H1 (cell line): ENCODE measurements around the gene SRSF3. TPM values are rescaled to one million over a fixed set of nuclear protein-coding genes. Genes with fewer than 3 reads are reported as not detected.

Source experiments
- CTCF ChIA-PET: fragments of 300-600 bp; sonication (Branson Sonifier 250); formaldehyde crosslinking; loops from one replicate; lab custom pipeline; 2021; ENCODE audit not compliant: partially characterized antibody; lab: Charles Lee
- POLR2A ChIA-PET: fragments of 300-600 bp; sonication (Branson Sonifier 250); formaldehyde crosslinking; loops from one replicate; lab custom pipeline; 2021; ENCODE audit warnings: inconsistent platforms; ENCODE audit not compliant: partially characterized antibody; lab: Charles Lee
- DNase-seq, 2 experiments: peaks; one replicate each; pipeline versions ENCODE4 v3.0.0 to v3.0.0-alpha.2; 2010 to 2022; ENCODE audit warnings: low spot score in 2 of 2, low read depth in 1 of 2, mixed read lengths in 1 of 2
- FAIRE-seq: peaks from 2 replicates; lab custom pipeline; 2011; peaks lifted over from hg19 to GRCh38; lab: Jason Lieb, UNC
- H2AFZ ChIP-seq: 2 replicates; pipeline ENCODE4 v1.8.1; 2012; ENCODE audit warnings: low read length, inconsistent platforms
- H2AK5ac ChIP-seq: 2 replicates; pipeline ENCODE4 v1.6.1; 2013; ENCODE audit warnings: low read depth, low read length
- H2BK120ac ChIP-seq: replicated peaks from 2 replicates; pipeline ENCODE3; 2013; ENCODE audit warnings: low read depth, low read length, inconsistent platforms
- H2BK12ac ChIP-seq: 2 replicates; pipeline ENCODE4 v1.6.1; 2013; ENCODE audit warnings: low read depth, low read length
- H2BK15ac ChIP-seq: 2 replicates; pipeline ENCODE4 v1.6.1; 2013; ENCODE audit warnings: low read length
- H2BK20ac ChIP-seq: 2 replicates; pipeline ENCODE4 v1.6.1; 2013; ENCODE audit warnings: low read length
- H2BK5ac ChIP-seq: 2 replicates; pipeline ENCODE4 v1.6.1; 2013; ENCODE audit warnings: low read depth, low read length
- H3K14ac ChIP-seq: 2 replicates; pipeline ENCODE4 v1.6.1; 2013; ENCODE audit warnings: inconsistent platforms; ENCODE audit not compliant: insufficient read length
- H3K18ac ChIP-seq: 2 replicates; pipeline ENCODE4 v1.6.1; 2013; ENCODE audit warnings: low read length; ENCODE audit errors: extremely low read depth
- H3K23ac ChIP-seq: 2 replicates; pipeline ENCODE4 v1.6.1; 2013; ENCODE audit warnings: inconsistent platforms; ENCODE audit not compliant: insufficient read length
- H3K23me2 ChIP-seq: 2 replicates; pipeline ENCODE4 v1.6.1; 2013; ENCODE audit warnings: low read depth, low read length
- H3K27ac ChIP-seq: 2 replicates; pipeline ENCODE4 v1.6.1; 2011; ENCODE audit warnings: low read depth, low read length, inconsistent platforms
- H3K27me3 ChIP-seq, 4 experiments: replicated peaks in 1 of 4; 1 replicate in 1 of 4; 2 replicates in 3 of 4; pipeline versions ENCODE4 v1.6.1 to v1.8.1; 2011 to 2013; ENCODE audit warnings: low read length in 3 of 4, mild to moderate bottlenecking in 3 of 4, inconsistent platforms in 2 of 4, mixed read lengths in 2 of 4, moderate library complexity in 1 of 4; ENCODE audit not compliant: control insufficient read depth in 3 of 4, insufficient read depth in 3 of 4; ENCODE audit errors: extremely low read depth in 1 of 4
- H3K36me3 ChIP-seq, 4 experiments: 2 replicates each; pipeline versions ENCODE4 v1.6.1 to v1.8.1; 2011 to 2013; ENCODE audit warnings: mild to moderate bottlenecking in 4 of 4, low read length in 3 of 4, moderate library complexity in 2 of 4, control low read depth in 1 of 4, inconsistent platforms in 1 of 4; ENCODE audit not compliant: insufficient read depth in 4 of 4, control insufficient read depth in 2 of 4
- H3K4ac ChIP-seq: replicated peaks from 2 replicates; pipeline ENCODE3; 2013; ENCODE audit warnings: low read length, low read depth, mixed read lengths, inconsistent platforms; ENCODE audit not compliant: insufficient read length
- H3K4me1 ChIP-seq, 4 experiments: replicated peaks in 1 of 4; 1 replicate in 1 of 4; 2 replicates in 3 of 4; pipeline versions ENCODE4 v1.6.1 to v1.8.1; 2011 to 2013; ENCODE audit warnings: low read length in 3 of 4, inconsistent platforms in 2 of 4, mixed read lengths in 1 of 4; ENCODE audit not compliant: insufficient read depth in 4 of 4, control insufficient read depth in 3 of 4
- H3K4me2 ChIP-seq, 2 experiments: 2 replicates each; pipeline versions ENCODE4 v1.6.1 to v1.8.1; 2011 to 2013; ENCODE audit warnings: low read depth in 2 of 2, low read length in 2 of 2, control low read depth in 1 of 2, inconsistent platforms in 1 of 2, mild to moderate bottlenecking in 1 of 2; ENCODE audit not compliant: insufficient read depth in 1 of 2
- H3K4me3 ChIP-seq, 4 experiments: fragments of 200-600, 300-600 bp in 1 of 4; sonication (generic), shearing (Covaris generic), sonication (Bioruptor Twin) in 1 of 4; 2 replicates each; pipeline versions ENCODE4 v1.5.1 to v1.8.1; 2011 to 2016; ENCODE audit warnings: low read length in 4 of 4, low read depth in 3 of 4, control low read depth in 2 of 4, inconsistent platforms in 2 of 4, mild to moderate bottlenecking in 2 of 4, mixed read lengths in 1 of 4, moderate library complexity in 1 of 4; ENCODE audit not compliant: insufficient read depth in 2 of 4; ENCODE audit errors: extremely low read depth in 1 of 4
- H3K56ac ChIP-seq: replicated peaks from 2 replicates; pipeline ENCODE3; 2013; ENCODE audit warnings: low read depth, mild to moderate bottlenecking, mixed read lengths, low read length, inconsistent platforms; ENCODE audit not compliant: insufficient read length
- H3K79me1 ChIP-seq: 2 replicates; pipeline ENCODE4 v1.6.1; 2013; ENCODE audit warnings: low read depth, low read length, control low read depth
- H3K79me2 ChIP-seq, 2 experiments: 2 replicates each; pipeline versions ENCODE4 v1.6.1 to v1.8.1; 2012 to 2013; ENCODE audit warnings: low read length in 2 of 2, mild to moderate bottlenecking in 2 of 2, inconsistent platforms in 1 of 2; ENCODE audit not compliant: insufficient read depth in 2 of 2, control insufficient read depth in 1 of 2
- H3K9ac ChIP-seq, 4 experiments: replicated peaks in 1 of 4; 1 replicate in 1 of 4; 2 replicates in 3 of 4; pipeline versions ENCODE4 v1.6.1 to v1.8.1; 2011 to 2013; ENCODE audit warnings: low read depth in 3 of 4, low read length in 3 of 4, control low read depth in 2 of 4, mild to moderate bottlenecking in 2 of 4, moderate library complexity in 2 of 4, inconsistent platforms in 1 of 4; ENCODE audit errors: extremely low read depth in 1 of 4
- H3K9me3 ChIP-seq, 2 experiments: 2 replicates each; pipeline versions ENCODE4 v1.6.1 to v1.8.1; 2012 to 2013; ENCODE audit warnings: mild to moderate bottlenecking in 2 of 2, moderate library complexity in 2 of 2, control low read depth in 1 of 2, inconsistent platforms in 1 of 2, low read depth in 1 of 2, low read length in 1 of 2, mixed read lengths in 1 of 2; ENCODE audit not compliant: insufficient read depth in 2 of 2
- H4K20me1 ChIP-seq, 2 experiments: replicated peaks in 1 of 2; 2 replicates each; pipeline versions ENCODE3 to v1.8.1; 2011 to 2013; ENCODE audit warnings: inconsistent platforms in 2 of 2, low read length in 2 of 2, mild to moderate bottlenecking in 1 of 2; ENCODE audit not compliant: insufficient read depth in 2 of 2, control insufficient read depth in 1 of 2
- H4K5ac ChIP-seq: 2 replicates; pipeline ENCODE4 v1.6.1; 2013; ENCODE audit warnings: low read length, low read depth, mixed read lengths, inconsistent platforms; ENCODE audit not compliant: insufficient read length
- H4K8ac ChIP-seq: 2 replicates; pipeline ENCODE4 v1.8.0; 2013; ENCODE audit warnings: mild to moderate bottlenecking, moderate library complexity, low read length, inconsistent platforms; ENCODE audit not compliant: insufficient read depth; ENCODE audit errors: extremely low read depth
- H4K91ac ChIP-seq: replicated peaks from 2 replicates; pipeline ENCODE3; 2013; ENCODE audit warnings: low read length, mixed read lengths, inconsistent platforms; ENCODE audit not compliant: insufficient read length
- WGBS, 2 experiments: shearing (Covaris generic) in 1 of 2; methylation state at CpG; one replicate each; pipeline versions ENCODE4 v1.1.6 to v1.1.7; 2013 to 2015; ENCODE audit warnings: low lambda C conversion rate in 2 of 2, mixed read lengths in 2 of 2, inconsistent platforms in 1 of 2, low coverage in 1 of 2, missing lambda C conversion rate in 1 of 2; ENCODE audit not compliant: insufficient replicate concordance in 2 of 2, insufficient coverage in 1 of 2, insufficient read length in 1 of 2; ENCODE audit errors: extremely low coverage in 1 of 2, missing lambda C conversion rate in 1 of 2; 5-methylcytosine and 5-hydroxymethylcytosine counted together
- polyA plus RNA-seq, 7 experiments: library from polyadenylated mRNA; depleted of rRNA in 3 of 7; stranded (reverse) in 5 of 7; unstranded in 2 of 7; fragments of >200 nt in 5 of 7; fragments of 200-250 nt in 2 of 7; gene quantifications; 1 replicate in 5 of 7; 2 replicates in 1 of 7; 4 replicates in 1 of 7; pipeline versions ENCODE4 v1.2.1 to v1.2.3, GENCODE V29; 2011 to 2013; ENCODE audit warnings: missing spikeins in 2 of 7, mixed read lengths in 2 of 7
- total RNA-seq: library from RNA; stranded (reverse); fragmentation: NEBNext Ultra II Directional; extraction: Animal tissue kit (Norgen Biotek cat#: 25700); gene quantifications from 2 replicates; pipeline ENCODE4 v1.2.1, GENCODE V29; 2021

The SRSF3 gene
- total and polyA plus RNA-seq, 2 of the 8 experiments (the other 6 are each of a cell fraction or from before 2014, with no cell fraction given) = 471 to 689 TPM

GRCh38 chr6:36578431-36578830, 15.7 kb upstream of the SRSF3 start:
- ChIA-PET CTCF (interaction anchor here (1.2 to 2.8 kb wide), 4 partner anchors 10 to 36 kb away, joined by 3 to 14 read pairs (median 8); no protein-coding TSS in a partner anchor), POLR2A (interaction anchor here (1.7 to 6.2 kb wide), 2 partner anchors 15 to 19 kb away, joined by 6 to 69 read pairs; partner anchors contain the start of gene SRSF3)
- Histone ChIP-seq H2BK20ac (no peak overlapping the region), H3K4me1 (no peaks in the 10 kb centered on the region), H3K23me2 (peaks cover 3% of the 10 kb centered on the region; the same call in 1 of the 2 replicates), H3K9me3 (no peaks in the 10 kb centered on the region), H3K4me2 (no peak overlapping the region), H3K23ac (no peak overlapping the region), H3K4me3 (no peak overlapping the region), H2BK12ac (no peak overlapping the region), H3K18ac (no peak overlapping the region), H2BK120ac (no peak overlapping the region), H3K56ac (no peak overlapping the region), H4K5ac (no peak overlapping the region), H3K4ac (no peak overlapping the region), H3K9ac (no peak overlapping the region), H3K27me3 (no peaks in the 10 kb centered on the region), H3K27ac (no peak overlapping the region), H4K91ac (no peak overlapping the region), H3K36me3 (no peaks in the 10 kb centered on the region), H2BK5ac (no peak overlapping the region), H4K8ac (no peak overlapping the region), H2AK5ac (no peak overlapping the region), H3K79me1 (no peaks in the 10 kb centered on the region), H3K14ac (no peak overlapping the region), H2AFZ (no peak overlapping the region), H2BK15ac (no peak overlapping the region), H4K20me1 (no peaks in the 10 kb centered on the region), H3K79me2 (no peaks in the 10 kb centered on the region)
- 91% methylated on average over 4 of the region's 4 CpGs; no CpG with 5 or more reads in 1 of the 2 experiments for WGBS, 2 experiments
- DNase-seq = no peak
- no peak for FAIRE-seq
